DND-41 (cell line): Measurements from ENCODE around the gene NEDD1.

Experiments used
- EZH2 ChIP-seq: IDR thresholded peaks from 3 replicates; pipeline ENCODE4 v1.6.1; 2012; ENCODE audit warnings: borderline replicate concordance, low read depth, mild to moderate bottlenecking, moderate library complexity, low read length, inconsistent platforms; ENCODE audit not compliant: severe bottlenecking
- TF ChIP-seq, protein P1 (sequence below): IDR thresholded peaks from 2 replicates; pipeline ENCODE4 v1.5.1; 2012; ENCODE audit warnings: borderline replicate concordance, low read length, moderate library complexity, mild to moderate bottlenecking; ENCODE audit not compliant: poor library complexity, severe bottlenecking; ENCODE audit errors: extremely low read depth

DNA sequence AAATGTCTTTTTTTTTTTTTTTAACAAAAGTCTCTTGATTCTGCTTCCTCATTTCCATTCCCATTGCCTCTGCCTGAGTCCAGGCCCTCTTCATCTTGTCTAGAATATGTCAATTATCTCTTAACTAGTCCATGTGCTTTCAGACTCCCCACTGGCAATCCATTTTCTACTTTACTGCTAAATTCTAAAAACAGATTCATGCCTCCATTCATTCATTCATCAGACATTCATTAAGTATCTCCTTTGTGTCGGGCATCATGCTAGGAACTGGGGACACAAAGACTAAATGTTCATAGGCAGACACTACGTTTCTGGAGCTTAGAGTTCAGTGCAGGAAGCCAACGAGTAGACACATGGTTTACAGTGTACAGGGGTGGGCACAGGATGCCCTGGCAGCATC is 9.6 kb upstream of the NEDD1 start:
- TF ChIP-seq, protein P1, sequence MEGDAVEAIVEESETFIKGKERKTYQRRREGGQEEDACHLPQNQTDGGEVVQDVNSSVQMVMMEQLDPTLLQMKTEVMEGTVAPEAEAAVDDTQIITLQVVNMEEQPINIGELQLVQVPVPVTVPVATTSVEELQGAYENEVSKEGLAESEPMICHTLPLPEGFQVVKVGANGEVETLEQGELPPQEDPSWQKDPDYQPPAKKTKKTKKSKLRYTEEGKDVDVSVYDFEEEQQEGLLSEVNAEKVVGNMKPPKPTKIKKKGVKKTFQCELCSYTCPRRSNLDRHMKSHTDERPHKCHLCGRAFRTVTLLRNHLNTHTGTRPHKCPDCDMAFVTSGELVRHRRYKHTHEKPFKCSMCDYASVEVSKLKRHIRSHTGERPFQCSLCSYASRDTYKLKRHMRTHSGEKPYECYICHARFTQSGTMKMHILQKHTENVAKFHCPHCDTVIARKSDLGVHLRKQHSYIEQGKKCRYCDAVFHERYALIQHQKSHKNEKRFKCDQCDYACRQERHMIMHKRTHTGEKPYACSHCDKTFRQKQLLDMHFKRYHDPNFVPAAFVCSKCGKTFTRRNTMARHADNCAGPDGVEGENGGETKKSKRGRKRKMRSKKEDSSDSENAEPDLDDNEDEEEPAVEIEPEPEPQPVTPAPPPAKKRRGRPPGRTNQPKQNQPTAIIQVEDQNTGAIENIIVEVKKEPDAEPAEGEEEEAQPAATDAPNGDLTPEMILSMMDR: no peak
- no peak for TF ChIP-seq EZH2
